K562 (cell line): ENCODE data around the gene TMA7B.

Source experiments
- EGR1 ChIP-seq: fragments of 450-650 bp; conservative IDR thresholded peaks from 2 replicates; pipeline ENCODE4 v1.6.1; 2017; ENCODE audit warnings: mild to moderate bottlenecking
- EZH2 ChIP-seq: IDR thresholded peaks from 2 replicates; pipeline ENCODE4 v1.6.1; 2012; ENCODE audit warnings: low read depth, mild to moderate bottlenecking, inconsistent platforms, low read length, borderline replicate concordance
- FIP1L1 ChIP-seq: fragments of 200-400 bp; formaldehyde crosslinking; IDR thresholded peaks from 2 replicates; pipeline ENCODE4 v1.6.1; 2018; ENCODE audit warnings: mild to moderate bottlenecking, low read depth, low read length; ENCODE audit not compliant: poor library complexity, severe bottlenecking
- MXI1 ChIP-seq: IDR thresholded peaks from 2 replicates; pipeline ENCODE4 v1.6.1; 2011; ENCODE audit warnings: low read depth, mild to moderate bottlenecking, improper control_type of control experiment, low read length
- POLR2AphosphoS2 ChIP-seq: IDR thresholded peaks from 2 replicates; pipeline ENCODE4 v1.6.1; 2012; ENCODE audit warnings: low read length, improper control_type of control experiment
- SMARCC2 ChIP-seq: fragments of 450-650 bp; IDR thresholded peaks from 2 replicates; pipeline ENCODE4 v1.6.1; 2017; ENCODE audit warnings: antibody characterized with exemption, moderate library complexity, mild to moderate bottlenecking, low read depth

DNA sequence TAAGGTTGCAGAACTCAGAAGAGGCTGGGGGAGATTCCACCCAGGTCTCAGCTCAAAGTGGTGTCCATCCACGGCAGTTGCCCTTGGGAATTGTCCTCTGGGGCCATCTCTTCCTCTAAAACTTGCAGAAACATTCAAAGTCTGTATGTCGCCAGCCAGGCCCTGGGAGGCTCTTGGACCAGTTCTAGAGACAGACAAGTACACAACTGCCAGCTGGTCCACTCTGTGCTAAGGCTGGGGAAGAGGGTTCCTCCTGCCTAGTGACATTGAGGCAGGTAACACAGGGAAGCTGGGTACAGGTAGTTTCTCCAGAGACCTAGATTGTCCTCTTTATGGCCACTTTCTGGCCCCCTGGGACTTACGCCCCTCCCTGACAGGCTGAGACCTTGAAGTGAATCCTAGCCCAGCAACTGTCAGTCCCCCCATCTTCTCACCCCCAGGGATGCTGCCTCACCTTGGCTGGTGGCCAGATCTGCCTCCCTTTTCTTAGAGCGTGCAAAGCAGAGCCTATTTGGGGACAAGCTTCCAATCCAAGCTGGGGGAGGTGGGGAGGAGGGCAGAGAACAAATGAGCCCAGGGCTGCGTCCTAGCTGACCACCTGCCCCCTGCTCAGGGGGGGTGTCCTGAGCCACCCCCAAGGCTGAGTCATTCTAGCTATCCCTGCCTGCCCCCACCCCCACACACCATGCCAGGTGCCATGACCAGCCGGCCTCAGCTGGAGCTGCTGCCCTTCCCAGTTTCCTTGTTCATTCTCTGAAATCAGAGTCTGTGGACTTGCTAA, 42.9 kb downstream of the TMA7B start:
- TF ChIP-seq EGR1: no peak
- no peak for TF ChIP-seq MXI1
- TF ChIP-seq EZH2: no peak
- no peak for TF ChIP-seq SMARCC2
- no peak for TF ChIP-seq FIP1L1
- TF ChIP-seq POLR2AphosphoS2: no peak
